WERI-Rb-1 (cell line): Measurements from ENCODE around the gene RBCK1.
"Not testable (repeated sequence)": the region's sequence is repeated elsewhere in the genome, so short reads cannot be mapped to it uniquely, and the experiment has no call there.

Source experiments
- DNase-seq: peaks from one replicate; pipeline ENCODE4 v3.0.0-alpha.2; 2020
- H3K27ac ChIP-seq: fragments of 250-450 bp; sonication (Bioruptor Pico); 2 replicates; pipeline ENCODE4 v1.5.1; 2020; ENCODE audit warnings: mild to moderate bottlenecking, moderate library complexity
- H3K27me3 ChIP-seq: fragments of 250-450 bp; sonication (Bioruptor Pico); 2 replicates; pipeline ENCODE4 v1.5.1; 2021; ENCODE audit warnings: mild to moderate bottlenecking, low read depth, moderate library complexity; ENCODE audit not compliant: insufficient read depth, severe bottlenecking
- H3K36me3 ChIP-seq: fragments of 250-450 bp; sonication (Bioruptor Pico); 2 replicates; pipeline ENCODE4 v1.5.1; 2020; ENCODE audit warnings: mild to moderate bottlenecking, moderate library complexity
- H3K4me3 ChIP-seq: 2 replicates; pipeline ENCODE4 v1.5.1; 2011; ENCODE audit warnings: low read depth, mild to moderate bottlenecking, control low read depth, low read length
- H3K9me3 ChIP-seq: fragments of 250-450 bp; sonication (Bioruptor Pico); 2 replicates; pipeline ENCODE4 v1.5.1; 2021; ENCODE audit warnings: mild to moderate bottlenecking, moderate library complexity; ENCODE audit not compliant: severe bottlenecking
- TF ChIP-seq, protein P1 (sequence below): IDR thresholded peaks from 2 replicates; pipeline ENCODE4 v1.5.1; 2011; ENCODE audit warnings: low read depth, mild to moderate bottlenecking, control low read depth, inconsistent platforms, low read length

RBCK1 gene

DNA sequence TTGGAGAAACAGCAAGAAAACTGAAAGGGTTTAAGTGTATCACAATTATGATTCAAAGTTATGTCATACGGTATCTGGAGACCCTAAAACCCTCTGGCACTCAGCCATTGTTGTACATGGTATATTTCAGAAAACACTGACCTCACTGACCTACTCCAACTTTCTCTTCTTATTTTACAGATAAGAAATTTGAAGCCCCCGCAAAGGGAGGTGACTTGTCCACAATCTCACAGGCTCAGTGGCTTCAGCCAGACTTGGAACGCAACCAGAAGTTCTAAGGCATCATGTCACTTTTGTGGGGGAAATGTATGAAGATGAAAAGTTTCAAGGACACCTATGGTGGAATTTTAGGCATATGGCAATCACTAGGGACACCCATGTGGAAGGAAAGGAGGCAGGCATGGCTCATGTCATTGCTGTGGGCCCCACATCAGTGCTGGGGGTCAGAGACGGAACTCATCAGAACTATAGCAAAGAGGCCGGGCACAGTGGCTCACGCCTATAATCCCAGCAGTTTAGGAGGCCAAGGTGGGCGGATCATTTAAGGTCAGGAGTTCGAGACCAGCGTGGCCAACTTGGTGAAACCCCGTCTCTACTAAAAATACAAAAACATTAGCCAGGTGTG lies 32.7 kb upstream of the RBCK1 start:
- Histone ChIP-seq H3K27me3 (no peaks in the 10 kb centered on the region), H3K36me3 (no peaks in the 10 kb centered on the region), H3K4me3 (no peak overlapping the region), H3K27ac (no peak overlapping the region), H3K9me3 (no peaks in the 10 kb centered on the region)
- TF ChIP-seq, protein P1, sequence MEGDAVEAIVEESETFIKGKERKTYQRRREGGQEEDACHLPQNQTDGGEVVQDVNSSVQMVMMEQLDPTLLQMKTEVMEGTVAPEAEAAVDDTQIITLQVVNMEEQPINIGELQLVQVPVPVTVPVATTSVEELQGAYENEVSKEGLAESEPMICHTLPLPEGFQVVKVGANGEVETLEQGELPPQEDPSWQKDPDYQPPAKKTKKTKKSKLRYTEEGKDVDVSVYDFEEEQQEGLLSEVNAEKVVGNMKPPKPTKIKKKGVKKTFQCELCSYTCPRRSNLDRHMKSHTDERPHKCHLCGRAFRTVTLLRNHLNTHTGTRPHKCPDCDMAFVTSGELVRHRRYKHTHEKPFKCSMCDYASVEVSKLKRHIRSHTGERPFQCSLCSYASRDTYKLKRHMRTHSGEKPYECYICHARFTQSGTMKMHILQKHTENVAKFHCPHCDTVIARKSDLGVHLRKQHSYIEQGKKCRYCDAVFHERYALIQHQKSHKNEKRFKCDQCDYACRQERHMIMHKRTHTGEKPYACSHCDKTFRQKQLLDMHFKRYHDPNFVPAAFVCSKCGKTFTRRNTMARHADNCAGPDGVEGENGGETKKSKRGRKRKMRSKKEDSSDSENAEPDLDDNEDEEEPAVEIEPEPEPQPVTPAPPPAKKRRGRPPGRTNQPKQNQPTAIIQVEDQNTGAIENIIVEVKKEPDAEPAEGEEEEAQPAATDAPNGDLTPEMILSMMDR = no peak
- DNase-seq = no peak

DNA sequence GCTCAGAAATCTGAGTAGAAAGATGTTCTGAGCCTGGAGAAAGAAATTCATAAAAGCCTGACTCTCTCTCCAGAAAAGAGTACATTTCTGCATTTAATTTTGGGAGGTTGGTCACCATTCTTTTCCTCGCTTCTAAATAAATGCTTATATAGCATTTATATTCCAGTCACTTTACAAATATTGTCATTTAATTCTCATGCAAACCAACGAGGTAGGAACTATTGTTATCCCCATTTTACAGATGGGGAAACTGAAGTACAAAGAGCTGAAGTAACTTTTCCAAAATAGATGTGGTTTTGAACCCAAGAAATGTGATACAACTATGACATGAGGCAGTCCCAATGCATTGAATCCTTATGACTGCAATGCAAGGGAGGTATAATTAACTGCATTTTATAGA lies 32.0 kb upstream of the RBCK1 start:
- H3K4me3 ChIP-seq = no peak overlapping the region
- no peaks in the 10 kb centered on the region for H3K36me3 ChIP-seq
- no peak overlapping the region for H3K27ac ChIP-seq
- TF ChIP-seq, protein P1 = no peak
- H3K27me3 ChIP-seq = no peaks in the 10 kb centered on the region
- no peak for DNase-seq
- no peaks in the 10 kb centered on the region for H3K9me3 ChIP-seq

DNA sequence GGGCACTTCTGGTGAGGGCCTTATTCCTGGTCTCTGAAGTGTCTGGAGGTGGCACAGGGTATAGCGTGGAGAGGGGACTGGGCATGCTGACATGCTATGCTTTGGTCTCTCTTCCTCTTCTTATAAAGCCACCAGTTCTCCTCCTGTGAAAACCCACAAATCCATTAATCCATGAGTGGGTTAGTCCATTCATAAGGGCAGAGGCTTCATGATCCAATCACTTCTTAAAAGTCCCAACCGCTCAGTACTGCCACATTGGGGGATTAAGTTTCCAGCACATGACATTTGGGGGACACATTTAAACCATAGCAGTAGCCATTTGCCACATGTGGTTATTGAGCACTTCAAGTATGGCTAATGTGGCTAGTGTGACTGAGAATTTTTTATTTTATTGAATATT lies 31.3 kb upstream of the RBCK1 start:
- DNase-seq = no peak
- H3K36me3 ChIP-seq = no peaks in the 10 kb centered on the region
- H3K27me3 ChIP-seq = no peaks in the 10 kb centered on the region
- H3K9me3 ChIP-seq = no peaks in the 10 kb centered on the region
- no peak overlapping the region for H3K27ac ChIP-seq
- H3K4me3 ChIP-seq = no peak overlapping the region
- TF ChIP-seq, protein P1 = no peak

DNA sequence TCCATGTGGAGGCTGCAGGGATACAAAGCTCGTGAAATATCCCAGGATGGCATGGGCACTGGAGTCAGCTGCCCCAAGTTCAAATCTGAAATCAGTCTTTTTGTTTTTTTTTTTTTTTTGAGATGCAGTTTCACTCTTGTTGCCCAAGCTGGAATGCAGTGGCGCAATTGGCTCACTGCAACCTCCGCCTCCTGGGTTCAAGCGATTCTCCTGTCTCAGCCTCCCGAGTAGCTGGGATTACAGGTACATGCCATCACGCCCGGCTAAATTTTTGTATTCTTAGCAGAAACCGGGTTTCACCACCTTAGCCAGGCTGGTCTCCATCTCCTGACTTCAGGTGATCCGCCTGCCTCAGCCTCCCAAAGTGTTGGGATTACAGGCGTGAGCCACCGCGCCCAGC lies 30.5 kb upstream of the RBCK1 start:
- H3K4me3 ChIP-seq, H3K27me3 ChIP-seq, H3K36me3 ChIP-seq, H3K9me3 ChIP-seq, H3K27ac ChIP-seq, DNase-seq: not testable (repeated sequence)

DNA sequence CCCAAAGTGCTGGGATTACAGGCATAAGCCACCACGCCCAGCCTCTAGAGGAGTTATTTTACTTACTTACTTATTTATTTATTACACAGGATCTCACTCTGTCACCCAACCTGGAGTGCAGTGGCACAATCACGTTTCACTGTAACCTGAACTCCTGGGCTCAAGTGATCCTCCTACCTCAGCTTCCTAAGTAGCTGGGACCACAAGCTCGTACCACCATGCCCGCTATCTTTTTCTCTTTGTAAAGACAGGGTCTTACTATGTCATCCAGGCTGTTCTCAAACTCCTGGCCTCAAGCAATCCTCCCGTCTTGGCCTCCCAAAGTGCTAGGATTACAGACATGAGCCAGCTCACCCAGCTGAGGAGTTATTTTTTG lies 29.1 kb upstream of the RBCK1 start:
- DNase-seq = no peak
- TF ChIP-seq, protein P1 = no peak
- Histone ChIP-seq H3K4me3 (no peak overlapping the region), H3K36me3 (no peaks in the 10 kb centered on the region), H3K27ac (no peak overlapping the region), H3K9me3 (no peaks in the 10 kb centered on the region), H3K27me3 (no peaks in the 10 kb centered on the region)

DNA sequence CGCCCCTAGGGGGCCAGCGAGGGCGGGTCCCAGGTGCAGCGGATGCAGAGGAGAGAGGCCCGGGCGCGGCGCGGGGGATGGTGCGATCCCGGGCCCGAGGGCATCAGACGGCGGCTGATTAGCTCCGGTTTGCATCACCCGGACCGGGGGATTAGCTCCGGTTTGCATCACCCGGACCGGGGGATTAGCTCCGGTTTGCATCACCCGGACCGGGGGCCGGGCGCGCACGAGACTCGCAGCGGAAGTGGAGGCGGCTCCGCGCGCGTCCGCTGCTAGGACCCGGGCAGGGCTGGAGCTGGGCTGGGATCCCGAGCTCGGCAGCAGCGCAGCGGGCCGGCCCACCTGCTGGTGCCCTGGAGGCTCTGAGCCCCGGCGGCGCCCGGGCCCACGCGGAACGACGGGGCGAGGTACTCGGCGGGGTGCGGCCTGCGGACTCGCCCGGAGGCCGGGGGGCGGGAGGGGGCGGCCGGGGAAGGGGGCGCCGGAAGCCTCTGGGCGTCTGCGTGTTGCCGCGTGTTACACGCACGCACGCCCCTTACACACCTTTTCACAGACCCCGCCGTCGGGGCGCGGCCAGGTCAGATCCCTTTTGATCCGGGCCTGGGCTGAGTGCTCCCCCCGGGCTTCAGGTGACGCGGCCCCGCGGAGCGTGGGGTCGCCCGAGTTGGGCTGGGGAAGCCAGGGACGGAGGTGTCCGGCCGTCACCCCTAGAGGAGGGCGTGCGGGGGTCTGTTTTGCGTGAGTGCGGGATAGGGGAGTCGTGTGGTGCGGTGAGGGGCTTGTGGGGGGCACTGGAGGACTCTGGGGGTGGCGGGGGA lies 27.1 kb upstream of the RBCK1 start:
- peak; percentile 81 for DNase-seq
- peak overlapping the region; percentile 59 for H3K27ac ChIP-seq
- H3K4me3 ChIP-seq = peak overlapping the region; percentile 70

More for the DNA sequence above, 27.1 kb upstream of the RBCK1 start:
- H3K9me3 ChIP-seq = no peaks in the 10 kb centered on the region
- no peaks in the 10 kb centered on the region for H3K27me3 ChIP-seq
- H3K36me3 ChIP-seq = no peaks in the 10 kb centered on the region
- TF ChIP-seq, protein P1 = peak; percentile 31
